ENCODE results near the gene COX14. TPM values are rescaled to one million over a fixed set of nuclear protein-coding genes. Genes with fewer than 3 reads are reported as not detected.

The COX14 gene
- total RNA-seq, 1 experiment from 2014 or later: 41.0 TPM

DNA sequence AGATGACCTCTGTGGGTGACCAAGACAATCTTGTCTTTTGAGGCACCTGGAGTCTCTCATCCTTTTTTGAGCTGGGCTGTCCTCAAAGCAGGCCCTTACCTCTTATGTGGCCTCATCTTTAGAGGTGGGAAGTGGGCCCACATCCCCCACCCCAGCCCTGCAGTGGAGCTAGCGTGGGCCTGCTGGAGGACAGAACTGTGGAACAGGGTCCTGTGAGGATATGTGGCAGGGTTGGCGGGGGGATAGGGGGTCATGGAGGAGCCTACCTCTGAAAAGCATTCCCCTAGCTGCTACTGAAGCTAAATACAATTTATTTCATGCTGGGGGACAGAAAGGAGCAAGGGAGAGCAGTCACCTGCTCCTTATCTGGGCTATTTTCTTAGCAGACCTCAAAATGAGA lies 8.7 kb upstream of the COX14 start:
- peak overlapping the region; percentile 60 for H3K4me2 ChIP-seq (ENCODE audit: low read length)
- ChIA-PET POLR2A (interaction anchor here (1.4 kb wide), 1 partner anchor 9 kb away, joined by 5 read pairs; the partner anchor contains the start of gene COX14), CTCF (interaction anchor here (0.9 to 1.8 kb wide), 6 partner anchors 8 to 73 kb away, joined by 3 to 8 read pairs (median 4); partner anchors contain the start of genes CERS5, COX14 and SMARCD1), RAD21 (ENCODE audit: low non-redundant PET in 1 of 2, low total read pairs in 2 of 2, uncharacterized antibody in 2 of 2, unreplicated experiment in 2 of 2) (no interaction called here)
- H3K4me3 ChIP-seq (replicated peaks in 1 of 2; ENCODE audit: low read depth in 1 of 2, low read length in 2 of 2): no peak overlapping the region
- DNase-seq (ENCODE audit: low read depth, low spot score) (no peak), ATAC-seq (peak; percentile 11; the same call in 1 of the 2 replicates)
- H3K9ac ChIP-seq (ENCODE audit: low read length): no peak overlapping the region
- TF ChIP-seq SRF (IDR thresholded peaks at IDR 0.05; ENCODE audit: low read depth) (no peak), TCF7L2 (IDR thresholded peaks at IDR 0.05; ENCODE audit: borderline replicate concordance, extremely low read depth, insufficient read depth, insufficient read length) (no peak), SIN3A (IDR thresholded peaks at IDR 0.05; ENCODE audit: low read depth) (no peak), YY1 (IDR thresholded peaks at IDR 0.05; ENCODE audit: extremely low read depth, insufficient replicate concordance, low read depth, low read length) (no peak), ELF1 (IDR thresholded peaks at IDR 0.05; ENCODE audit: borderline replicate concordance, low read depth) (no peak), EGR1 (IDR thresholded peaks at IDR 0.05; ENCODE audit: low read depth) (no peak), FOSL1 (IDR thresholded peaks at IDR 0.05; ENCODE audit: low read depth) (no peak)
- TF ChIP-seq, protein P1, sequence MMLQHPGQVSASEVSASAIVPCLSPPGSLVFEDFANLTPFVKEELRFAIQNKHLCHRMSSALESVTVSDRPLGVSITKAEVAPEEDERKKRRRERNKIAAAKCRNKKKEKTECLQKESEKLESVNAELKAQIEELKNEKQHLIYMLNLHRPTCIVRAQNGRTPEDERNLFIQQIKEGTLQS (IDR thresholded peaks at IDR 0.05): no peak
- H3K9me3 ChIP-seq (ENCODE audit: control insufficient read depth in 1 of 2, insufficient read depth in 1 of 2, low read depth in 1 of 2, low read length in 2 of 2): no peaks in the 10 kb centered on the region
- intact Hi-C loops (cut with micrococcal nuclease): no loop called here
- no peaks in the 10 kb centered on the region for H3K9me2 ChIP-seq (ENCODE audit: insufficient read depth)
- H3K27me3 ChIP-seq (ENCODE audit: insufficient read depth, low read length): no peaks in the 10 kb centered on the region
- H3K36me3 ChIP-seq (ENCODE audit: control insufficient read depth in 1 of 2, insufficient read depth in 2 of 2, low read length in 2 of 2): peaks cover 13 to 16% of the 10 kb centered on the region in 2 experiments; a peak in 3 of 4 replicates
- H4K20me1 ChIP-seq (ENCODE audit: insufficient read depth): no peaks in the 10 kb centered on the region
- peaks cover 10 to 13% of the 10 kb centered on the region in 2 experiments for H3K4me1 ChIP-seq (ENCODE audit: control insufficient read depth in 1 of 2, insufficient read depth in 2 of 2, low read length in 2 of 2)
- no peak overlapping the region for H3K27ac ChIP-seq (ENCODE audit: low read depth, low read length)
- BruUV-seq (replicated peaks): no TSS peak
- no peaks in the 10 kb centered on the region for H3K79me2 ChIP-seq (ENCODE audit: insufficient read depth, low read length)
- H2AFZ ChIP-seq (ENCODE audit: low read depth, low read length, poor library complexity, severe bottlenecking): no peak overlapping the region

DNA sequence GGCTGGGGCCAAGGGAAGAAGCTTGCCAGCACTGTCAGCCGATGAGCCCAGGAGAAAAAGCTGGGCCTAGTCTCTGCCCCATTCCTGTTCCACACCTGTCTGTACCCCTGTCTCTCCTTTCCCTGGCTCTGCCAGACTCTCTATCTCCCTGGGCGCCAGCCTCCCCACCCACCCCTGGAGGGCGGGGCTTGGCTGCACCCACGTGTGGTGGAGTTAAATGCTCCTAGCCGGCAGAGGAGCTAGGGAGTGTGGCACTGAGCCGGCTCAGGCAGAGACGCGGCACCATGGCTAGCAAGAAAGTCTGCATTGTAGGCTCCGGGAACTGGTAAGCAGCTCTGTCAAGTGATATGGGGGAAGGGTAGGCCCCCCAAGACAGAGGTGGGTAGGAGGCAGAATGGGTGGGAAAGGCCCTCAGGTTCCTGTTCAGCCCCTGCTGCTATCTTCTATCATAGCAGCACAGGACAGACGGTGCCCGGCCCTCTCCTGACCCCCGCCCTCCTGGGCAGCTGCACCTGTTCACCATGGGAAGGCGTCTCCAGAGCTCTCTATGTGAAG lies 8.2 kb upstream of the COX14 start, which contains the start of gene GPD1:
Gene GPD1 (plus strand): TSS at position 242 of the 555 bp plus-strand sequence. CDS start 43 bp downstream, at position 285.
- Histone ChIP-seq H3K4me2 (ENCODE audit: low read length) (peak within 1 kb of the TSS; percentile 60), H3K4me1 (ENCODE audit: control insufficient read depth in 1 of 2, insufficient read depth in 2 of 2, low read length in 2 of 2) (peaks cover 10 to 13% of the 10 kb centered on the region in 2 experiments), H3K9ac (ENCODE audit: low read length) (peak within 1 kb of the TSS; percentile 3; the same call in 1 of the 2 replicates), H3K27ac (ENCODE audit: low read depth, low read length) (no peak within 1 kb of the TSS), H2AFZ (ENCODE audit: low read depth, low read length, poor library complexity, severe bottlenecking) (peak within 1 kb of the TSS; percentile 4), H3K9me3 (ENCODE audit: control insufficient read depth in 1 of 2, insufficient read depth in 1 of 2, low read depth in 1 of 2, low read length in 2 of 2) (no peaks in the 10 kb centered on the region), H3K4me3 (replicated peaks in 1 of 2; ENCODE audit: low read depth in 1 of 2, low read length in 2 of 2) (peak within 1 kb of the TSS; percentile 5 to 35; a peak in 1 of 4 replicates), H3K27me3 (ENCODE audit: insufficient read depth, low read length) (no peaks in the 10 kb centered on the region), H4K20me1 (ENCODE audit: insufficient read depth) (no peaks in the 10 kb centered on the region), H3K79me2 (ENCODE audit: insufficient read depth, low read length) (no peaks in the 10 kb centered on the region), H3K9me2 (ENCODE audit: insufficient read depth) (no peaks in the 10 kb centered on the region), H3K36me3 (ENCODE audit: control insufficient read depth in 1 of 2, insufficient read depth in 2 of 2, low read length in 2 of 2) (peaks cover 8 to 11% of the 10 kb centered on the region in 2 experiments; a peak in 3 of 4 replicates)
- RAD21 ChIA-PET (ENCODE audit: low non-redundant PET in 1 of 2, low total read pairs in 2 of 2, uncharacterized antibody in 2 of 2, unreplicated experiment in 2 of 2): interaction anchor here in 1 of 2 experiments (0.5 to 1.5 kb wide), 2 partner anchors 12 to 210 kb away, joined by 3 to 9 read pairs; no protein-coding TSS in a partner anchor
- peak; percentile 16 for DNase-seq (ENCODE audit: low read depth, low spot score)
- peak; percentile 96 for ATAC-seq
- intact Hi-C loops (cut with micrococcal nuclease): no loop called here
- TF ChIP-seq POLR2AphosphoS5 (IDR thresholded peaks at IDR 0.05; ENCODE audit: low read depth, low read length) (peak; percentile 35; the same call in 1 of the 2 replicates), SP1 (IDR thresholded peaks at IDR 0.05; ENCODE audit: low read depth) (no peak), EGR1 (IDR thresholded peaks at IDR 0.05; ENCODE audit: low read depth) (no peak)
- TF ChIP-seq, protein P2, sequence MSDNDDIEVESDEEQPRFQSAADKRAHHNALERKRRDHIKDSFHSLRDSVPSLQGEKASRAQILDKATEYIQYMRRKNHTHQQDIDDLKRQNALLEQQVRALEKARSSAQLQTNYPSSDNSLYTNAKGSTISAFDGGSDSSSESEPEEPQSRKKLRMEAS (IDR thresholded peaks at IDR 0.05): peak; percentile 77
- BruUV-seq (replicated peaks): no TSS peak
- CTCF ChIA-PET: interaction anchor here (0.9 to 1.4 kb wide), 5 partner anchors 8 to 72 kb away, joined by 3 to 8 read pairs (median 4); partner anchors contain the start of genes CERS5, COX14 and SMARCD1
- POLR2A ChIA-PET: interaction anchor here (1.4 kb wide), 1 partner anchor 8 kb away, joined by 5 read pairs; the partner anchor contains the start of gene COX14

Data from HCT116 (cell line).